ENCODE data around the gene DPEP2NB.
"Not testable (repeated sequence)": the region's sequence is repeated elsewhere in the genome, so short reads cannot be mapped to it uniquely, and the experiment has no call there.

Gene DPEP2NB

DNA sequence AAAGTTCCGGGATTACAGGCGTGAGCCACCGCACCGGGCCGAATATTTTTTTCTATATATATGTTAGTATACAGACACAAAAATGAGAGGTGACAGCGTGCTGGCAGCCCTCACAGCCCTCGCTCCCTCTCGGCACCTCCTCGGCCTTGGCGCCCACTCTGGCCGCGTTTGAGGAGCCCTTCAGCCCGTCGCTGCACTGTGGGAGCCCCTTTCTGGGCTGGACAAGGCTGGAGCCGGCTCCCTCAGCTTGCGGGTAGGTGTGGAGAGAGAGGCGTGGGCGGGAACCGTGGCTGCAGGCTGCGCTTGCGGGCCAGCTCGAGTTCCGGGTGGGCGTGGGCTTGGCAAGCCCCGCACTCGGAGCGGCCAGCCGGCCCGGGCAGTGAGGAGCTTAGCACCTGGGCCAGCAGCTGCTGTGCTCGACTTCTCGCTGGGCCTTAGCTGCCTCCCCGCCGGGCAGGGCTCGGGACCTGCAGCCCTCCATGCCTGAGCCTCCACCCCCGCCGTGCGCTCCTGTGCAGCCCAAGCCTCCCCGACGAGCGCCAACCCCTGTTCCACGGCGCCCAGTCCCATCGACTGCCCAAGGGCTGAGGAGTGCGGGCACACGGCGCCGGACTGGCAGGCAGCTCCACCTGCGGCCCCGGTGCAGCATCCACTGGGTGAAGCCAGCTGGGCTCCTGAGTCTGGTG is 33.6 kb downstream of the DPEP2NB start:
- DNase-seq (ENCODE audit: low read depth, low spot score): no peak

DNA sequence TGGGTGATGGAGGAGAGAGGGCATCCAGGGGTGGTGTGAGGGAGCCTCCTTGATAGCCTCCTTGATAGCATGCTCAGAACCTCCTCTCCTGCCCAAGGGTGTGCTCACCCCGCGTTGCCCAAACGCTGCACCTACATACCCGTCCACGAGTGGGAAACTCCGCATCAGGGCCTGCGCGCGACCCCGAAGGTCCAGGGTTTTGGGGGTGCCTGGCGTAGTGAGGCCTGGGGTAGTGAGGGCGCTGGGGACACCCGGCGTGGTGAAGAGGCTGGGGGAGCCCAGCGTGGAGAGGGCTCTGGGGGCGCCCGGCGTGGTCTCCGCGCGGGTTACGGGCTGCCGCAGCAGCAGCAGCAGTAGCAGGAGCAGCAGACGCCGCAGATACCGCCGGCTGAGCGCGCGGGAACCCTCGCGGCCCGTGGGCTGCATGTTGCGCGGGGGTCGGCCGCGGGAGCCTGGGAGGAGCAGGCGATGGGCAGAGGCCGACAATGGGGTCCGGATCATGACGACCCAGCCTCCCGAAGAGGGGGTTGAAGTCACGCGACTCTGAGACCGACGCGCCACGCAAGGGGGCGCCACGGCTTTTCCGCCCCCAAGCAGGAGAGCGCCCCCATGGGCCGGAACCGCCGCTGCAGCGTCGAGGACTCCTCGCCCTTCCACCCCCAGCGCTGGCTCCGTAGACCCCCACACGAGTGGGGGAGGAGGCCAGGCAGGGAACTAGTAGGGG is 35.6 kb downstream of the DPEP2NB start, which contains the start of gene DPEP3:
TSS of gene DPEP3 (minus strand) at position 545 of the 724 bp plus-strand sequence. CDS start at position 426, 119 bp downstream.
- no peak for DNase-seq (ENCODE audit: low read depth, low spot score)

DNA sequence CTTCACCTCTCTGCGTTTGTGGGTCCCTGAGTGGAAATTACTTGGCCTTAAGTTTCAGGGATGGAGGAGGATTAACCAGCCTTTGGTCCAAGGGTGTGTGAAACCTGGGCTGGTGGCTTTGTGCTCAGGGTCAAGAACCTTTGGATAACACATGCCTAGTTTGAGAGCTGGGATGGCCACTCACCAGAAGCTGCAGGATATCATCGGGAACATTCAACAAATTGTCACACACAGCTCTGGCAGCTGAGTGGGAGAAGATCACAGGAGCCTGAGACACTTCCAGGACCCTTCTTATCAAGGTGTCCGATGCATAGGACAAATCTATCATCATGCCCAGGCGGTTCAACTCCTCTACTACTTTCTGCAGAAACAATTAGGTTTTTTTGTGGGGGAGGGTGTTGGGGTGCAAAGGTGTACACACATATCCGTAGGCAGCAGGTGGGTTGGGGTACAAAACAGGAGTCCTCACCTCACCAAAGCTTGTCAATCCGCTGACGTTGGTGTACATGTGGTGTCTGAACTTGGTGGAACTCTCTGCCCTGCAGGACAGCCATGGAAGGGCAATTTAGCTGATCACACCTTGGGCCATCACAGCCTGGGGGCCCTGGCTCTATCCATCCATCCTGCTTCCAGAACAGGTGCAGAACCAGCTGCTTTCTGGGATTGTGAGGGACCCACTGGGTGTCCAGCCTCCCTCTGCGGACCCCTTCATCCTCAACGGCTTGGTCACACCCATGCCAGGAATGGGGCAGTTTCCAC is 38.1 kb downstream of the DPEP2NB start:
- DNase-seq (ENCODE audit: low read depth, low spot score): no peak

DNA sequence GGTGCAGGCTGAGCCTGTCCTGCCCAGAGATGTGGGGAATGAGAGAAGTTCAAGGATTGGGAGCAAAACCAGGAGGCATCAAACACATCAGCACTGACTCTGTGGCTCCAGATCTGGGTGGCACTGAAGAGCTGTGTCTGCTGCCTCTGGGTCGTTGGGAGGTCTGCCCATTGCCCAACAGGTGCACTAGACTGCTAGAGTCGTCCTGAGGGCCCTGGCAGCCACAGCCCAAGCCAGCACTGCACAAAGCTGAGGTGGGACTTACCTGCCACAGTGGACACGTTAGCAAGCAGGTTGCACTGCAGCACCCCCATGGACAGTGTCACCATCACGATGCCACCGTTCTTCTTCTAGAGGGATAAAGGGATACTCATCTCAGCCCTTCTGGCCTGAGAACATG is 38.7 kb downstream of the DPEP2NB start:
- DNase-seq (ENCODE audit: low read depth, low spot score): no peak

DNA sequence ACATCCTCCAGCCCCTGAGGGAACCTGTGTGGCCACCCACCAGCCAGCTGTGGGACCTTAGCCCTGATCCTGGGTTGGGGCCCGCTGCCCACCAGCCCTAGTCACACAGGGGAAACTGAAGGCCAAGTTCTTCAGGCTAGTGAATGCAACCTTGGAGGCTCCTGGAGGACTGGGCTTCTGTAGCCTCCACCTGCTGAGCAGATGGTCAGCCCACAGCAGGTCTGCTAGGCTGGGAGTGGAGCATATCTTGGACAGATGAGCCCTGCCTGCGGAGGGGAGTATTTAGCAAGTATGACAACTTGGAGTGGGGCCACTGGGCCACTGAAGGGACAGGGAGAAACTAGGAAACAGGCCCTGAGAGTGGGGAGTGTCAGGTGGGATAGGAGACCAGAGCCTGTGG is 39.5 kb downstream of the DPEP2NB start:
- no peak for DNase-seq (ENCODE audit: low read depth, low spot score)

DNA sequence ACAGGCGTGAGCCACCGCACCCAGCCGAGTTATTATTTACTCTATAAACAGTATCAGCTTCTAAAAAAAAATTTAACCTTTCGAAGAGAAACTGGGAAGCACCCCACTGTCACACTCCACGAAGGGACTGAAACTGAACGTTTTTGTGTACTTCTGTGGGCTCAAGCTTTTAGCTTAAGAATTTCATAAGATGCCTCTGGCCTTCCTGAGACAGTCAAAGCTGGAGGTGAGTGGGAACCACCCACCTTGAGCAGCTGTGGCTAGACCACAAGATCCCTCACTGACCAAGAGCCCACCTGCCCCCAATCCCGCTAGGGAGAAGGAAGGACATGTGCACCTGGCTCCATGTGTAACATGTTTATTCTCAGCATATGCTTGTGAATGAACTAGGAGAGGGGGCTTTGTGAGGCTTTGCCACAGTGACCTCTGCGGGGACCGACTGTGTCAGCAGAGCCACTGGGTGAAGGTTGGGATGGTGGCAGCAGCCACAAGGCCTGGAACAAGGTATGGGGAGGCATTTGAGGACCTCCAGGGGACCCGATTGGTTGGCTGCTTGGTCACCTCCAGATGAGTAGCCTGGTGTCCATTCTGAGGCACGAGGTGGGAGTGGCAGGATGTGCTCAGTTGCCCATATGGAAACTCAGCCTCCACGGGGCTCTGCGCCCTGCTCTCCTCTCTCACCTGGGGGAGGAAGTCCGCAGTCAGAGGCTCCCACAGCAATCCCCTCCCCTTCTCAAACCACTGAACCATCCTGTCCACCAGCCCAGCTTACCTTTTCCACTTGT is 40.2 kb downstream of the DPEP2NB start:
- no peak for DNase-seq (ENCODE audit: low read depth, low spot score)

DNA sequence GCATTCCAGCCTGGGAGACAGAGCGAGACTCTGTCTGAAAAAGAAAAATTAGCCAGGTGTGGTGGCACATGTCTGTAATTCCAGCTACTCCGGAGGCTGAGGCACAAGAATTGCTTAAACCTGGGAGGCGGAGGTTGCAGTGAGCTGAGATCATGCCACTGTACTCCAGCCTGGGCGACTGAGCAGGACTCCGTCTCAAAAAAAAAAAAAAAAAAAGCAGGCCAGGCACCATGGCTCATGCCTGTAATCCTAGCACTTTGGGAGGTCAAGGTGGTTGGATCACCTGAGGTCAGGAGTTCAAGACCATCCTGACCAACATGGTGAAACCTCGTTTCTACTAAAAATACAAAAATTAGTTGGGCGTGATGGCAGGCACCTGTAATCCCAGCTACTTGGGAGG is 43.4 kb downstream of the DPEP2NB start:
- not testable (repeated sequence) for DNase-seq (ENCODE audit: low read depth, low spot score)

DNA sequence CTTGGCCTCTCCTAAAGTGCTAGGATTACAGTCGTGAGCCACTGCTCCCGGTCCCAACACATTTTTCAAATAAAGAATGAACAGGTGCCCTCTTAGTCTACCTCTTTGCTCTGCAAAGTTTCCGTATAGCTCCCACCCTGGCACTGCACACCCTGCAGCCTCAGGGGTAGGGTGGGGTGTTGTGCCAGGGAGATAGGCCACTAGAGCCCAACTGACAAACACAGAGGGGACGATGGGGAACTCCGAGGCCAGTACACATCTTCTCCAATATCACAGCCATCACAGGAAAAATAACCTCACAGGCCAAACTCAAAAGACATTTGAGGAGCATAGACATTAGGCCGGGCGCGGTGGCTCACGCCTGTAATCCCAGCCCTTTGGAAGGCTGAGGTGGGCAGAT is 44.6 kb downstream of the DPEP2NB start:
- DNase-seq (ENCODE audit: low read depth, low spot score): no peak

DNA sequence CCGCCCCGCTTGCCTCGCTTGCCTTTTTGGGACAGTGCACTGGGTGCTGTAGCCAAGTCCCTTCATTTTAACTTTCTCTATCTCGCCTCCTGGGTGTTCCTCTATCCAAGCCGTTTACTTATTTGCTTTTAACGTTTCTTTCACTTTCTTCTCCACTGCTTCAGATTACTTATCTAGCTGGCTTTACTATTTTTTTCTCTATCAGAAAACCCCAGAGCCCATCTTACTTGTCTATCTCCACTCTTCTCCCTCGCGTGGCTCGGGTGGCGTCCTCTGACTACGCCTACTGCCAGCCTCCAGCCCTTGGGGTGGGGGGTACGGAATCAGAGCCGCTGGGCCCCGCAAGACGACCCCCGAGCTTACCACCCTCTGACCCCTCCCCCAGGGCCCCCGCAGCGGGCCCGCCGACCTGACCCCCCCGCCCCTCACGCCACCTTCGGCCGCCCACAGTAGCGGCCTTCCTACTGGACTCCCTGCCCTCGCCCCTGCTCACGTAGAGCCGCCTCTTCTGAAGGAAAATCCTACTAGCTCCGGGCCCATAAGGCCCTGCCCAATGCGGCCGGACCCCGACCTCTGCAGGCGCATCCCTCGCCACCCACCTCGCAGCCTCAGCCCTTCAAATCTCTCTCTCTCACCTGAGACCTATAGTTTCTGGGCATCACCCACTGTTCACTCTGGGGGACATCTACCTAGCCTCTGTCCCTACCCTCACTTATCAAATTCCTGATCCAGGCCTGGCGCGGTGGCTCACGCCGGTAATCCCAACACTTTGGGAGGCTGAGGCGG is 46.3 kb downstream of the DPEP2NB start:
- no peak for DNase-seq (ENCODE audit: low read depth, low spot score)

DNA sequence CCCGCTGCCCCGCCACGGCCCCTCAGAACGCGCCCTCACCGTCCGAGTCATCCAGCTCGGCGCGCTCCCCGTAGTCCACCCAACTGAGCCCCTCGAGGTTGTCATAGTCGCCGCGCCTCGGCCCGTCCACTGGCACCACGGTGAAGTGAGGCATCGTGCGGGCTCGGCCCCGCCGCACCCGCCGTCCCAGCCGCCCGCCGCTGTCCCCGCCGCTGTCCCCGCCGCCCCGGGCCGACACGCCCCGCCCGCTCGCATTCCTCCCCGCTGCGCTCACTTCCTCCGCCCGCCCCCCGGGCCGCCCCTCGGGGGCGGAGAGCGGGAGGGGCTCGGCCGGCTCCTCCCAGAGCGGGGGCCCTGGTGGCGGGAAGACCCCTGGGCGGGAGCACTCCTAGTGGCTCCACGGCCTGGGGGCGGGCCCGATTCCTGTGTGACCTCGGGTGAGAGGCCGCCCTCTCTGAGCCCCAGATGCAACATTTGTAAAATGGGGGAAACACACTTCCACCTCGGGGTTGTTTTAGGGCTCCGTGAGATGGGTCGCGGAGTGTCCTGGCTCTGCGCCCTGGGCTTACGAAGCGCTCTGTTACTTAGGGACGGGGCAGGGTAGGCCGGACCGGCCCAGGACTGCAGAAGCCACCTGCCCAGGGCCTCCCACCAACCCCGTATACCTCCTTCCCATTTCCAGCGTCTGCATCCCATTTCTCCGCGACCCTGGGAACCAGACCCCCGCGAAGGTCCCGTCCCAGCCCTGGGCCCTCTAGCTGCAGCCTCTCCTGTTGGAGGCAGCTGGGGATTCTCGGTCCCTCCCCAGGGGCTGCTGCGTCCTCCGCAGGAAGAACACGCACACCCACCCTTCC is 47.1 kb downstream of the DPEP2NB start, which contains the start of gene SLC12A4:
TSS of gene SLC12A4 (minus strand) at position 238 of the 854 bp plus-strand sequence. CDS start at position 154, 84 bp downstream.
- peak; percentile 78 for DNase-seq (ENCODE audit: low read depth, low spot score)

DNA sequence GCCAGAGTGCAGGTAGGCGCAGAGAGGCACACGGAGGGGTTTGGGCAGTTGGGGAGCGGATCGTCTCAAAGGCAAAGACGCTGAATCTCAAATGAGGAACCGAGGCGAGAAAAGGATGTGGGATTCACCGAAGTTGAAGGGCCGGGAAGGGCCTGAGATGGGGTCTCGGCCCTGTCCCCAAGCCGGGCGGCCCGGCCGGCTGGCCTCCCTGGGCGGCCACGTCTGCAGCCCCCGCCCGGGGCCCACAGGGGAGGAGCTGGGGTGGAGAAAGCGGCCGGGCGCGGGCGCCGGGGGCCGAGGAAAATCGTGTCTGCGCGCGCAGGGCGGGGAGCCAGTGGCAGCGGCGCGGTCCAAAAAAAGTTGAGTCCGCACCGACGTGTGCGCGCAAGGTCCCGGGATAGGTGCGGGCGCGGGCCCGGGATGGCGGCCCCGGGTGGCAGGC is 47.7 kb downstream of the DPEP2NB start:
- DNase-seq (ENCODE audit: low read depth, low spot score): no peak

DNA sequence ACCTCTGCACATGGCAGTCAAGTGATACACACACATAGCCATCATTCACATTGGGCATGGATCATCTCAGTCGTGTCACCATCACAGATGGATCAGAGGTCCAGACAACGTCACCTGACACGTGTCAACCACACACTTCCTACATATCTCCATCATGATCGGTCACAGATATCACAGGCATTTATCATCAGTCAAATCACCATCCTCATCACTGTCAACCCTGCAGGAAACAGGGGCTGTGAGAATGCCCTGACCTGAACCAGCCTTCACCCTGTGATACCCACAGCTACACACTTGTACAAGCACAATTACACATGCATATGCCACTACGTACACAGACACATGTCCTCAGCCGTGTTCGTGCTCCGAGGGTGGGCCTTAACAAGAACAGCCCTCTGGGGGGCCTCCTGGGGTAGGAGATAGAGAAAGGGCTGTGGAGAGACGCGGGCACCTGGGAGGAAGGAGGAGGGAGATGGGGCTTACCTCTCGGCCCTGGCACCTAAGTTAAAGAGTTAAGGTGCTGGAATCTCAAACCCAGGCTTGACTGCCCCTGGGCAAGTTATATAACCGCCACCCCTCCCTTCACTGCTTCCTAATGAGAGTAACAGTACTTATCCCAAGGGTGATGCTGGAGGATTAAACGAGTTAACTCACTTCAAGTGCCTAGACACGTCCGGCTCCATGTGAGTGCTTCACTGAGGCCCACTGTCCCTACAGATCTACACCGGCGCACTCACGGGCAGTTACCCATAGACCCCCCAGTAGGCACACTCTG is 48.3 kb downstream of the DPEP2NB start:
- DNase-seq (ENCODE audit: low read depth, low spot score): no peak

DNA sequence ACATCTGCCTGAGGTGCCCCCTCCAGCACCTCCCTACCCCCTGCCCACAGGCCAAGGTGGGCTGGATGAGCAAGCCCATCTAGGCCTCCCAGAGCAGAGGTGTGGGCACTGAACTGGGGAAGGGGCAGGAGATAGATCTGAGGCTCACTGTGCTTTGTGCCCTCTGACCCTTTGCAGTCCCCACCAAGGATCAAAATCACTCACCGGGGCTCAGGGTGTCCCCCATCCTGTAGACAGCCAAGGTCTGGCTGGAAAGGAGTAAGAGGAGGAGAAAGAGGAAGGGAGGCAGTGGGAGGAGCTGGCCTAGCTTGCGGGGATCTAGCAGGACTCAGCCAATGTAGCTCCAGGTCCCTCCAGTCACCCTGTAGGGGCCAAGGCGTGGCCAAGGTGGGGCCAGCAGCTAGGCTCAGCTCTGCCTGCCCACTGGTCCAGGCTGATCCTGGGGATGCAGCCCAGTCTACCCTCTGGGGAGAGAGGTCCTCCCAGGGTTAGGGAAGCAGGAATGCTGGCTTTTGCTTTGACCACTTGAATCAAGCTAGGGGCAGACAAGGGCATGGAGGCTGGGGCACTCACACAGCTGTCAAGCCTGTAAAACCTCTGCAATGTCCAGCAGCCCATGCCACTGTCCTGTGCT is 49.0 kb downstream of the DPEP2NB start:
- no peak for DNase-seq (ENCODE audit: low read depth, low spot score)

DNA sequence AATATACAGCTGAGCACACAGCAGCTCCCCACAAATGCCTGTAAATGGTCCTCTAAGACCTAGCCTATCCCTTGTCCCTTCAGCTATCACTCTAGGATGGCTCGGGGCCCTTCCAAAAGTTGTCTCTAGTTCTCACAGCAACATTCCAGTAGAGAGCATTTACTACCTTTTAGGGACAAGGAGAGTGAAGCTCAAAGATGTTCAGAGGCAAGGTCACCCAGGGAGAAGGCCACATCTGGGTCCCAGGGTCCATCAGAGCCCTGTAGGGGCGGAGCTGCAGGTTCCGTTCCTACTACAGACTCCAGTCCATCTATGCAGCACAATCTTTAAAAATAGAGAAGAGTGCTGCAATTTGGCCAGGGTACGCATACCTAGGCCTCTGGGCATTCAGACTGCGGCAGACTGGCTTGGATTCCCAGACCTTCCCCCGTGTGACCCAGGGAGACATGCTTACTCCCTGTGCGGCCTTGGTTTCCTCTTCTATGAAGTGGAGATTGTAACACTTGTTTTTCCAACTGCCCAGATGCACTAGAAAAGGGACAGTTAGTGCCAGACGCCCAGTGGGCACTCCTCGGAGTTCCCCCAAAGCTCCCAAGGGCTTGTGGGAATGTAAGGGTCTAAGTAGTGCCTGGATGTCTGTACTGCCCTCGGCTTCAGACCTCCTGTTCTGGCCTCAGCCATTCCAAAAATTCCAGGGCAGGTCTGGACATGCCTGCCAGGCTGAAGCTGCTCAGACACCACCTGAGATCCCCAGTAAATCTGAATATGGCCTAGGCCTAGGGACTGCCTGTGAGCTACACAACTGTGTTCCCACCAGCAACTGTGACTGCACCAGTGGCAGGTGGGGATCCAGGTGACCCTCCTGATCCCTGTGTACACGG is 49.8 kb downstream of the DPEP2NB start:
- no peak for DNase-seq (ENCODE audit: low read depth, low spot score)

DNA sequence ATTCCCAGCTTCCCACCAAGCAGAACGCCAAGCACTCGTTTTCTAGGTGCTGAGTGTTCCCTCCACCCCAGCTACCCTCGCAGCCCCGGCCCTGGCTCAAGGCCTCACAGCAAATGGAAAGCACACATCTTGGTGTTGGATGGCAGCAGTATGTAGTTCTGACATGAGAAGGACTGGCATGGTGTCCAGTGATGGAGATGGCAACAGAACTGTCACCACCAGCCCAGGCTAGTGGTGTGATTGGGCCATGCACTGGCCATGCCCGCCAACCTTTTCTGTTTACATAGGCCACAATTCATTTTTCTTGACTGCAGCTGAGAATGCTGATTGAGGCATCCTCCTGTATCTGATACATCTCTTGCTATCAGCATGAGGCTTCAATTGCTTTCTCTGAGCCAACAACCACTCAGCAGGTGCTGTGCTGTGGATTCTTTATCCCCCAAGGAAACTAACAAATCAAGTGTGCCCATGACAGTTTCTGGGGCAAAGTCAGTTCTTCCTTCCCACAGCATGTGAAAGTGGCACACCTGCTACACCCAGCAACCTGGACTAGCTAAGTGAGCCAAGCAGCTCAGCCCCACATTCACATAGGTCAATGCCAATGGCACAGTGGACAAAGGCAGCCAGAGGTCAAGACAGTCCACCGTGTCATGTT is 51.1 kb downstream of the DPEP2NB start:
- DNase-seq (ENCODE audit: low read depth, low spot score): no peak

DNA sequence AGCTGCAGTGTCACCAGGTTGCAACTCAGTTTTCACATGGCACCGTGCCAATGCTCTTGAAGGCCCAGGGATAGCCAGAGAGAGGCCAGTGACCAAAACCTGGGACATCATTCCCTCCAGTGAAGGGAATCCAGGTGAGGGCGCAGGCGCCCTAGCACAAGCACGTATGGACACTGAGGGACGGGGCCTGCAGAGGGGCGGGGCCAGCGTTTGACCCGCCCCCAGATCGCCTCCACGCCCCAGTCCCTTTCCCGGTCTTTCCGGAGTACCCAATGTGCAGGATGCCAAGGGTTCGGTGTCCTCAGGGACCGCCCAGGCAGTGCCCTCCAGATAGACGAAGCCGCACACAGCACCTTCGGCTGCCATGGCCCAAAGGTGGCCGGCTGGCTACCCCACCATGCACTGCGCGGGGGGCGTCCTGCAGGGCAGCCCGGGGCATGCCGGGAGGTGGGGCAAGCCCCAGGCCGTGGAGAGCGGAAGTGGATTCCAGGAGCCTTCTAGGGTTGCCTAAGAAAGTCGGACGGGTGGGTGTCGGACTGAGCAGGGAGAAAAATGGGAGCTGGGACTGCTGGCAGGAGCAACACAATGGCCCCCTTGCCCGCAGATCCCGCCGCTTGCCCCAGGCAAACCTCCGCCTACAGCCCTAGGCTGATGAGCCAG is 51.9 kb downstream of the DPEP2NB start:
- DNase-seq (ENCODE audit: low read depth, low spot score): no peak

Data from activated naive CD8-positive, alpha-beta T cell treated with anti-CD3 and anti-CD28 coated beads, Interleukin-2, amount 50 U/mL, for 16 hours (primary cell).